GM18907 (cell line): ENCODE data around the gene STOM.
"Not testable (repeated sequence)": the region's sequence is repeated elsewhere in the genome, so short reads cannot be mapped to it uniquely, and the experiment has no call there.

Source experiments
- ATAC-seq: cut with Tn5 transposase; IDR thresholded peaks from one replicate; pipeline ENCODE4 v1.9.1; 2021; ENCODE audit warnings: mild to moderate bottlenecking, moderate library complexity; ENCODE audit not compliant: unreplicated experiment

Gene STOM

DNA sequence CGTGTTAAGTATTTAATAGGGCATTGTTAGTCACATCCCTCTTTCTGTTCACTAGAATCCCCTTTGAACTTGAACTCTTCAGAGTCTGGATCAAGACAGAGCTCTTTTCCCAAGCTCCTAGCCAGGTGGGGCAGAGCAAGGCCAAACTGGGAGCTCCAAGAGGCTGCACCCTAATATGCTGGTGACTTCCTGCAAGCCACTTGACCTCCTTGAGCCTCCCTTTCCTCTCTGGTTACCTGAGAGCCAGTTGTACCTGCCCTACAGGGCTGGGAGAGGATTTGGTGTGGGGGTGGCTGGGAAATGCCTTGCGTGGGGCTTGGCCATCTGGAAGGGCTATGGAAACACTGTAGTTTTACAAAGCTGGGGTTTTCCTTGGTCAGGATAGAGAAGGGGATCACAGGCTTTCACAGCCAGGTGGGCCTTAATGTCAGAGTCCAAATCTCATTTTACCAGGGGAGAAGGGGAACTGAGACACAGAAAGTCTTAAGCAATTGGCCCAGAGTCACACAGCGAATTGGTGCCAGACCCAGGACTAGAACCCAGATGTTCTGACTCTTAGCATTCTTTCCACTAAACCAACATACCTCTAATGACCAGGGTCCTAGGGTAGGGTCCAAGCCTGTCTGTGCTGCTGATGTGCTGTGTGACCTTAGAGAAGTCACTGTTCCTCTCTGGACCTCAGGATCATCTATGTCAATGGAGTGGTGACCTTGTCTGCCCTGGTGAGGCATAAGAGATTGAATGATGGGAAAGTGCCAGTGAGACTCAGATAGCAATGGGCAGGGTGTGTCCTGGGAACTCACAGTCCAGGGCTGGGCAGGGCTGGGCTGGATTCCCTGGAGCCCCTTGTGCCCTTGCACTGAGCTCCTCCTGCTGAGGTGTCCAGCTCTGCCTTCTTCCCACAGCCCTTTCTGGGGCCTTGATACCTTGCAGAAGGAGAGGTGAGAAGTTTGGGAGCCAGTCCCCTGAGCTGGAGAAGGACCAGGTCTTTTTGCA is 66.3 kb downstream of the STOM start:
- no peak for ATAC-seq

DNA sequence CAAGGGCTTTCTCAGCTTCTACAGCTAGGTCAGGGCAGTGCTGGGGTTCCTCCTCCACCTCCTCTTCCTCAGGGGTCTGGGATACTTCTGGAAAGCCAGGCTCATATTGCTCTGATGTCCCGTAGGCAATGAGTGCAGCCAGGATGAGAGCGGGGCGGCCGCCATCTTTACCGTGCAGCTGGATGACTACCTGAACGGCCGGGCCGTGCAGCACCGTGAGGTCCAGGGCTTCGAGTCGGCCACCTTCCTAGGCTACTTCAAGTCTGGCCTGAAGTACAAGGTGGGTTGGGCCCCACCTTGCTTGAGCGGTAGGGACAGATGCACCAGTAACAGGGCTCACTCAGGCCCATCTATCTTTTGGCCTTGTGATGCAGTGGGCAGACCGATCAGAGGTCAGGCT is 67.3 kb downstream of the STOM start:
- ATAC-seq, result no peak

DNA sequence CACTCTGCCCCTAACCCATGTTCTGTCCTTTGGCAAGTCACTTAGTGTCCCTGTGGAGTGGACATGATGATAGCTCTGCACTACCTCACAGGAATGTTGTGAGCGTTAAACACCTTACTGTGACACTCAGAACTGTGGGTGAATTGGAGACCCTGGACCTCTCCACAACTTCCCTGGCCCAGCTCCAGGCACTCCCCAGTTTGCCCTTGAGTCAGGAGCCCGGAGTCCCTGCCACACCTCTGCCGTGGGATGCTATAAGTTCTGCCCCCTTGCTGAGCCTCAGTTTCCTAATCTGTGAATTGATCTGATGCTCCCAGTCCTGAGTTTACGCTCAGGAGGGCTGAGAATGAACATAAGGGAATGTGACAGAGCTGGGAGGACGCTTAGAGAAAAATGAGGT is 67.7 kb downstream of the STOM start:
- no peak for ATAC-seq

DNA sequence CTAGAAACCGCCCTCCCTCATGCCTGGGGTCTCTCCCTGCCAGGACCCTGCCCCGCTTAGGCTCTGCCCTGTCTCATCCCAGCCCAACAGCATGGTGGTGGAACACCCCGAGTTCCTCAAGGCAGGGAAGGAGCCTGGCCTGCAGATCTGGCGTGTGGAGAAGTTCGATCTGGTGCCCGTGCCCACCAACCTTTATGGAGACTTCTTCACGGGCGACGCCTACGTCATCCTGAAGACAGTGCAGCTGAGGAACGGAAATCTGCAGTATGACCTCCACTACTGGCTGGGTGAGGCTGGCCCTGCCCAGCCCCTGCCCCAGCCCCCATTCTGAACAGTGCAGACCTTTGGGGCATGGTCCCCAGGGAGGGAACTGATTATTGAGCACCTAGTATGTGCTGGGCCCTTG is 68.2 kb downstream of the STOM start:
- ATAC-seq, result no peak

DNA sequence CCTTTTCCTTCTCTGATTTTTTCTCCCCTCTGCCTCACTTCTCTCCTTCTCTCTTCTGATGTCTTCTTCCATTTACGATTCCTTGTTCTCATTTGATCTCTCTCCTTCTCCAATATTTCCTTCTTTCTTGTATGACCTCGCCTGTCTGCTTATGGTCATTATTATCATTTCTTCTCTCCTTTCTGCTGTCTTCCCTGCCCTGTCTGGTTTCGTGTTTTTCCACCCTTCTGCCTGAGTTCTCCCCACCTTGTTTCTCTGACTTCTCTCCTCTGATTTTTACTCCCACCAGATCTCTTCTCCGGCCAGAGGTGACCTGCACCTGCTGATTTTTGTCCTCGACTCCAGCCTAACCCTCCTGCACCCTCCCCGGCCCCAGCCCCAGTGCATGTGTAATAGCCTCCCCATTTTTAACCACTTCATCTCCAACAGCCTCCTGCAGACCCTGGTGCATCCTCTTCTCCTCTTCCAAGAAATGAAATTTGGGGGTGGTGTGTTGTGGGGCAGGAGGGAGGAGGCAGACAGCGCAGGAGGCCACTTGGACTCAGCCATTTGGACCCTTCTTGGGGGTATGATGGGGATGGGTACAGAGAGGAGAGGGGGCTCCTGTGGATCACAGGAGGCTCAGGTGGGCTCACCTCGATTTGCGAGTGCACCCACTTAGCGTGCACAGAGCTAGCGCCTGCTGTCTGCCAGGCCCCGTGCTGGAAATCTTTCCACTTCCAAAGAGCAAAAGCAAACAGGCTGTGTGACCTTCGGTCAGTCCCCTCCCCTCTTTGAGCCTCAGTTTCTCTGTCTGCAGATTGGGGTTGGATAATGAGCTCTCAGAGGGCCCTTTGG is 69.5 kb downstream of the STOM start:
- no peak for ATAC-seq

DNA sequence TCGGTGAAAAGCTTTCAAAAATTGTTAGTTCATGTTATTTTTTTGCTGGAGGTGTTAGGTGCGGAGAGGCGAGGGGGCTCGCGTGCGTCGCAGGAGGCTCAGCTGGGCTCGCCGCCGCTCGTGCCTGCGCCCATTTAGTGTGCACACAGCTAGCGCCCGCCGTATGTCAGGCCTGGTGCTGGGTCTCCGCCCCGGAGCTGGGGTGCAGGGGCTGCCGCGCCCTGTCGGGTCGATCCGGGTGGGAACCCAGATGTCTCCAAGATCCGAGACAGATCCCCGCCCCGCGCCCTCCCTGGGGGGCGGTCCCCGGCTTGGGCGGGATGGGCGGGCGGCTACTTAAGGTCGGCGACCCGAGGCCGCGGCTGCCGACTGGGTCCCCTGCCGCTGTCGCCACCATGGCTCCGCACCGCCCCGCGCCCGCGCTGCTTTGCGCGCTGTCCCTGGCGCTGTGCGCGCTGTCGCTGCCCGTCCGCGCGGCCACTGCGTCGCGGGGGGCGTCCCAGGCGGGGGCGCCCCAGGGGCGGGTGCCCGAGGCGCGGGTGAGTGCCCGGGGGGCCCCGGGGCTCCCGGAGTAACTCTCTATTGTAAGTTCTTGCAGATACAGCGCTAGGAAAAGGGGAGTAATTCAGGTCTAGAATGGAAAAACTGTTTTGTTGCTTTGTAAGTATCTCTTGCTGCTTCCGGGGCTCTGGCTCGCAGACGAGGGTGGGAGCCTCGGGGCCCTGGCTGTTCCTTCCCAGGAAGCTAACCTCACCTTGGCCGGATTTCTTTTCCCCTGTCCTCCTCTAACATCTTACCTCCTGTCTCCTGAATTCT is 70.4 kb downstream of the STOM start:
- ATAC-seq, result no peak

DNA sequence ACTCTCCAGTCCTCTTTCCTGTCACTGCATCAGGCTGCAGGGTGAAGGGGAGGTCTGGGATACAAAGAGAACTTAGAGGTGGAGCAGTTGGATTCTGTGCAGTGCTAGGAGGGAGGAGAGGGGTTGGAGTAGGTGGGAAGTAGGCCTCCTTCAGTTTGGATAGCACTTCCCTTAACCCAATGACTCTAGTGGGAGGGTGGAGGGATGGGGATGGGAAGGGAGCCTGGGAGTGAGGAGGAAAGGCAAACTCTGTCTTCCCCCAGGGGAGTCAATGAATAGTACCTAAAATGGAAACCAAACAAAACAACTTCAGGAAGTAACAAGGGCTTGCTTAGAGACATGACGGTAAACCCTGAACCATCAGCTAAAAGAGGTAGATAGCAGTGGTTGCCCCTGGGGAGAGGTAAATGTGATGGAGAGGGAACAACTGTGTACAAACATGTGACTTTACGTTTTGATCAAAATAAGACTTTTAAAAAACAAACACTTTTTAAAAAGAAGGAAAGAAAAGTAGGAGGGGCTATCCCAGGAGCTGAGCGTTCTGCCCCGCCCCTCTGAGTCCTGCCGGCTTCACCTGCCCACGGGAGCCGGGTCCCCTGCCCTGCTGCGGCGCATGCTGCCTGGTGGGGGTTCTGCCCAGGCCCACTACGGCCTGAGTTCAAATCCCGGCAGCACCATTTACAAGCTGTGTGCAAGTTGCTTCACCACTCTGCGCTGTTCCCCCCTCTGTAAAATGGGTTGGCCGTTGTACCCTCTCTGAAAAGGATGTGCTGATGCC is 71.2 kb downstream of the STOM start:
- no peak for ATAC-seq

DNA sequence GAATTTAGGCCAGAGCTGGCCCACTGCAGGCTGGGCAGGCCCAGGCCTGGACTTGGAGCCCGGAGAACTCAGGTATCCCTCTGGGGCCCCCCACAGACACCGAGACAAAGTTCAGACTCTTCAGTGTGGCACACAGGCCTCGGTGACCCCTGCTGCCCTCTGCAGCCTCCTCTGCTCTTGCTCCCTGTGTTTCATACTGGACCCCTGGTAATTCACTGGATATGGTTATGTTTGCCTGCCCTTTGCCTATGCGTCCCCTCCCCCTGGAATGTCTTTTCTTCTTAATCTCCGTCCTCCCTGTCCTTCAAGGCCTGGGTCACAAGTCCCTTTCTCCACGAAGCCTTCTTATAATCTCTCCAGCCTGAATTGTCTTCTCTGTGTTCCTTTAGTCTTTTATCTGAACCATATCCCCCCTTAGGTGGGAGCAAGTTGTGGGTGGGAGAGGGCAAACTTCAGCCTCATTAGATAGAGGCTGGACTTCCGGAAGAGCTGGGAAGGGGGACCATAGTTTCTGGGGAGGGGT is 72.0 kb downstream of the STOM start:
- no peak for ATAC-seq

DNA sequence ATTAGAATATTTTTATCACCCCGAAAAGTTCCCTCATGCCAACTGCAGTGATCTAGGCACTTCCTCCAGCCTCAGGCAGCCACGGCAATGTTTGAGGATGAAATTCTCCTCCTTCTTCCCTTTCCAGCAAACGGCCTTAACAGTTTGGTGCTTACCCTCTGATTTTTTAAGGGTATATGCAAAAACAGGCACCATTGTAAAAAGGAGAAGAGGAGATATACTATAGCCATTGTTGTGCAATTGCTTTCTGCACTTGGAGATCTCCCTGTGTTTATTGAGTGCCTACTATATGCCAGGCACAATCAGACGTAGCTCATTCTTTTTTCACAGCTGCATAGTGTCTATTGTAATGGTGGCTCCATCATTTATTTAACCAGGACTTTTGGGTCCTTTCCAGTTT is 72.7 kb downstream of the STOM start:
- no peak for ATAC-seq

DNA sequence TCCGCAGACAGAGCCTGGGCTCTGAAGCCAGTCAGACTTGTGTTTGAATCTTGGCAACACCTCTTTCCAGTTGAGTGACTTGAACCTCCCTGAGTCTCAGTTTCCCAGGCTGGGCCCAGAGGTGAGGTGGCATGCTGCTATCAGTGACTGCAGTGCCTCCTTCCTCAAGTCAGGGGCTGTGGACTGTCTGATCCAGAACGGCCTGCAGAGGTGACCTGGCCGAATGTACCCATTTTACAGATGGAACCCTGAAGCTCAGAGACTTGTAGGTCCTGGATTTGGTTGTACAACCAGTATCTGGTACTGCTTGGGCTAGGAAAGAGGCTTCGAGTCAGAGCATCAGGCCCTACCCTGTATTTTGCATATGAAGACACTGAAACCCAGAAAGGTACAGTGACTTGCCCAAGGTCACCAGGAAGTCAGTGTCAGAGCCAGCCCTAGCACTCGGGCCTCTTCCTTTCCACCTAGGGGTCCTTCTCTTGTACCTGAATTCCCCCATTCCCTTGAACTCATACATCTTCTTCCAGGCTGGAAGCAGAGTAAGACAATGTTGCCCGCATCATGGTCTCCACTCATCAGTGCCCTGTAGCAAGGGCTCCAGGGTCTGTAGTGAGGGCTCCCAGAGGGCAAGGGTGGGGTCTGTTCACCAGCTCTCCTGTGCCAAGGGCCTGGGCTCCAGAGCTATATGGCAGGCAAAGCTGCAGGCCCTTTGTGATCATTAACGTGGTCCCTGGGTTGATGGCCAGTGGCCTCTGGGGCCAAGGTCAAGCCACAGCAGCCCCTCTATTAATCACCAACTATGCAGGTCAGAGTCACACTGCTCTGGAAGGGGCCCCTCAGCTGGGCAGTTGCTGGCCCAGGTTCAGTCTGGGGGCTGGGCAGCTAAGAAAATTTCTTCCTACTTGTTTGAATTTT is 73.6 kb downstream of the STOM start:
- no peak for ATAC-seq

DNA sequence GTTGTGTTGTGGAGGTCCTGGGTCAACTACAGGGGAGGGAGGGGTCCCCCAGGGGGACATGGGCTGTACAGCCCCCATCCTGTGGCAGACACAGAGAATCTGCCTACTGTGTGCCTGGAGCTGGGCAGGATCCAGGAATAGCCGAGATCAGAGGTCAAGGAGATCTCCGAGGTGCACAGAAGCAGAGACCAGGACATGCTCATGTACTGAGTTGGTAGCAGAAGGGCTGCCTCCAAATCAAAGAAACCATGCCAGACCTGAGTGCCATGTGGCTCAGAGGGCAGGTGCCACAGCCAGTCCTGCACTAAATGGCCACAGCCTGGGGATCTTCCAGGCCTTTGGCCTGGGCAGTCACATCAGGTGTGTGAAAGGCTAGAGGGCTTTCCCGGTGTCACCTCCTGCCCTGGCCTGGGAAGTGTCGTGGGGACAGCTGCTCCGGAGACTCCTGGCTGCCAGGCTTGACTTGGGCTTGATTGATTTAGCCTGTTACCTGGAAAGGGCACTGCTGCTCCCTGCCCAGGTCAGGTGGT is 74.3 kb downstream of the STOM start:
- ATAC-seq, result no peak

DNA sequence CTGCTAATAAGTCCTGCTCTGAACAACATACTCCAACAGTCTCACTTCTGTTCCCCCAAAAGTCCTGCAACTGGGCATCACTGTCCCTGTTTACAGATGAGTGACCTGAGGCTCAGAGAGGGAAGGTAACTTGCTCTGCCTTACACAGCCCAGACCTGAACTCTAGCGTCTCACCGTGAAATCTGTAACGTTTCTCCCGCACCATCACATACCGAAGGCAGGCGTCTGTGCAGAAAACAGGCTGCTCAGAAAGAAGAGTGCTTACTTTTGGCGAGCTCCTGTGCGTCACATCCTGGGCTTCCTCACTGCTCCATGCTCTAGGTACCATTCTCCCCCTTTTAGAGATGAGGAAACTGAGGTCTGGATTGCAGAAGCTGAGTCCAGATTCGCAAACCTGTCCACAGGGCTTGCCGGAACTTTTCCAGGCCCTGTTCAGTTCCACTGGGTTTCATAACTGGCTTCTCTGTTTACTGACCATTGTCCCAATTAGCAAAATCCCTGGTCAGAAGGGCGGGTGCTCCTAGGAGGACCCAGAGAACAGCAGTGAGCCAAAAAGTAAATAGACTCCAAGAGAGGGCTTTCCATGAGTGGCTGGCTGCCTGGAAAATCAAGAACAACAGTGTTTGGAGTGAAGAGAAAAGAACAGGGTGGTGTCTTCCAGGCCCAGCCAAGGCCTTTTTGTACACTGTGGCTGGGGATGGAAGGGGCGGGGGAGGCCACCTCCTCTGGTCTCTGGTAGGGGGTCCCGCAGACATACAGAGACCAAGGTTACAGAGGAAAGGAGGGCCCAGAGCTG is 75.0 kb downstream of the STOM start:
- no peak for ATAC-seq

DNA sequence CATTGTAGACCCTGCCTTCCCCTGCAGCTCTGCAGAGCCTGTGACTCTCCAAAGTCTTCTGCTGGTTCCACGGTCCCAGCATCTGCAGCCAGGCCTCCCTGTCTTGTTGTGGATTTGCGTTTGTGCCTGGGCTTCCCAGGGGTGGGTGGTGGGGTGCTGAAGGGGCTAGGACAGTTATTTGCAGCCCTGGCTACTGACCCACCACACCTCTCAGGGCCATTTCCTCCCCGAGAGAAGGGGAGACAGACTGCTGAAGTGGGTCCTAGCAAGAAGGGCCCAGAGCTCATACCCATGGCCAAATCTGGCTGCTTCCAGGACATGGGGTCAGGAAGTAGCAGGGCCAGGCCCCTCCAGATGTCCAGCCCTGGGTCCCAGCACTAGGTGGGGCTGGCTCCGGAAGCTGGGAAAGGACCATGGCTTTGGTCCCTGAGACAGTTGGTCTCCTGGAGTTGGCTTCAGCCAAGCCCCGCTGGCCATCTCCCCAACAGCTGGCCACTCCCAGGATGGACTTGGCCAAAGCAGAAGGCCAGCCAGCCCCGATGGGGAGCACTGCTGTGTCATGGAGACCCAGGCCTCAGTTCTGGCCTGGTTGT is 75.8 kb downstream of the STOM start:
- no peak for ATAC-seq

DNA sequence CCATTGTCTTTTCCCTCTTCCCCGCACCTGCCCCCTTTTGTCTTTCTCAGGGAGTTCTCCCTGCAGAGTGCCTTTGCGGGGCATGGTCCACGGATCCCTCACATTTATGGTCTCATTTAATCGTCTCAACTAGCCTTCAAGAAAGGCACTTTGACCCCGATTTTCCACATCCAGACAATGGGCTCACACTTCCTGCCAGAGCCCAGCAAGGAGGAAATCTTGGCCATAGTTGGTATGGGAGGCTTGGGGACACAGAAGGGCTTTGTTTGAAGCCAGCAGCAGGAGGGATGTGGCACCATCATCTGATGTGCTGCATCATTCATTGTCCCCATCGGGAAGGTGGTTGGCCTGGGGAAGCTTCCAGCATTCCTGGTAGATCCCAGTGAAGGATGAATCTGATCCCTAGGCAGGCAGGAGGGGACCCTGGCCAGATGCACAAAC is 77.2 kb downstream of the STOM start:
- no peak for ATAC-seq

DNA sequence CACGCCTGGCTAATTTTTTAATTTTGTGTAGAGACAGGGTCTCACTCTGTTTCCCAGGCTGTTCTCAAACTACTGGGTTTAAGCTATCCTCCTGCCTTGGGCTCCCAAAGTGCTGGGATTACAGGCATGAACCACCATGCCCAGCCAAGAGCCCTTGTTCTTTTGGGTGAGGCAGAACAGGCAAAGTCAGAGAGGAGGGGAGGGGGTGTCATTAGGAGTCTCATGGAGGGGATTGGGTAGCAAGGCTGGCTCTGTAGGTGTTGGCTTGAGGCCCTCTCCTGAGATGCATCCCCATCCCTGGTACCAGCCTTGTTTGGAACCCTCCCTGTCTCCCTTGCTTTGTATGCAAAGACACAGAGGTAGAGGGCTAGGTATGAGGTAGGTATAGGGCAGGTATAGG is 78.0 kb downstream of the STOM start:
- no peak for ATAC-seq

DNA sequence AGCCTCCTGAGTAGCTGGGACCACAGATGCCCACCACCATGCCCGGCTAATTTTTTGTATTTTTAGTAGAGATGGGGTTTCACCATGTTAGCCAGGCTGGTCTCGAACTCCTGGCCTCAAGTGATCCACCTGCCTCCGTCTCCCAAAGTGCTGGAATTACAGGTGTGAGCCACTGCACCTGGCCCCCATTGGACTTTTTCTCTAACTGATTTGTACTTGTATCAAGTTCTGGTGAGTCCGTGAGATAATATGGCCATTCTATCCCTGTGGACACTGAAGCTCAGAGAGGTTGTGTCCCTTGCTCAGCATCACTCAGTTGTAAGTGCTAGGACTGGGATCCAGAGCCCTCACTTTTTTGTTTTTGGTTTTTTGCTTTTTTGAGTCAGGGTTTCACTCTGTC is 78.5 kb downstream of the STOM start:
- not testable (repeated sequence) for ATAC-seq

DNA sequence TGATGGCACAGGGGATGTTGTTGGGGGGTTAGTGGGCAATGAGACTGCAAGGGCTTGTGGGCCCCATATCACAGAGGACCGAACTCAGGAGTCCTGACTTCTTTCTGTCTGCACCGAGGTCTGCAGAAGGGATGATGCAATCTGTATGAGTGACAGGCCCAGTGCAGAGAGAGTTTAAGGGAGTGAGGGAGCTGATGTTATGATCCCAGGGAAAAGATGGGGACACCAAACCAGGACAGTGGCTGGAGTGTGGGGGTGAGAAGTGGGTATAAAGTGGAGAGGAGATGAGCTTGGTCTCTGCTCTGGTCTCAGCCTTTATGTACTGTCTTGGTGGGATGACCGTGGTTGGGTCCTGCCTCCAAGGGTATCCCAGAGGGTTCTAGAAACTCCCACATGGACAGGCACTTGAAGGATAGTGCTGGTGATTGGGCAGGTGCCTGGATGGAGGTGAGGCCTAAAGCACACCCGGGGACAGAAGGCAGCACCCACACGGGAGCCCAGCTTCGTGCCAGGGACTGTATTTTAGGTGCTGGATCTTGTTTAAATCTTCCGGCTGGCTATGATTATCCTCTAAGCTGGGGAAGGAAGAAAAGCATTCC is 80.2 kb downstream of the STOM start:
- no peak for ATAC-seq
